ENCODE data around the gene JPH2. TPM values are rescaled to one million over a fixed set of nuclear protein-coding genes. Genes with fewer than 3 reads are reported as not detected.
A peak's percentile ranks its signal among the peaks of the same experiment; 100 is the strongest.

JPH2 gene
- total RNA-seq, 2 experiments from 2014 or later, result 0.07 TPM

DNA sequence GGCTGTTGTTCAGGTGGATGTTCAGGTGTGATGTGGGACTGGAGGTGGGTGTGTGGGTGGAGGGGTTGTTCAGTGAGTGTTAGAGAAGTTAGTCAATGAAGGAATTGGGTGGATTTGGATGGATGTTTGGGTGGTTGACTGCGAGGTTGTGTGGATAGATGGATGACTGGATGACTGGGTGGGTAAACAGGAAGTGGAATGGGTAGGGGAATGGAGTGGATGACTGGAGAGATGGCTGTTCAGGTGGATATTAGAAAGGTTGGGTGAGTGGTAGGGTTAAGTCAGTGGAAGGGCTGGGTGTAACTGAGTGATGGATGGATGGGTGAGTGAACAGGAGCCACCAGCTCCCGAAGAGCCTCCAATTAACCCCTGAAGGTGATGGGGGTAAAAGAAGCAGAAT lies 27.9 kb downstream of the JPH2 start:
- intact Hi-C loops (cut with DNase I, micrococcal nuclease), result no loop called here
- Mint-ChIP-seq H3K9me3 (ENCODE audit: low read depth) (peaks cover 2% of the 10 kb centered on the region), H3K27ac (no peak overlapping the region), H3K4me3 (no peak overlapping the region), H3K27me3 (peaks cover 32% of the 10 kb centered on the region), H3K4me1 (no peaks in the 10 kb centered on the region), H3K36me3 (ENCODE audit: low read depth) (no peaks in the 10 kb centered on the region)
- ChIA-PET CTCF (interaction anchor here (0.5 kb wide), 1 partner anchor 45 kb away, joined by 3 read pairs; no protein-coding TSS in a partner anchor), POLR2A (no interaction called here)
- DNase-seq (no peak), ATAC-seq (no peak)

DNA sequence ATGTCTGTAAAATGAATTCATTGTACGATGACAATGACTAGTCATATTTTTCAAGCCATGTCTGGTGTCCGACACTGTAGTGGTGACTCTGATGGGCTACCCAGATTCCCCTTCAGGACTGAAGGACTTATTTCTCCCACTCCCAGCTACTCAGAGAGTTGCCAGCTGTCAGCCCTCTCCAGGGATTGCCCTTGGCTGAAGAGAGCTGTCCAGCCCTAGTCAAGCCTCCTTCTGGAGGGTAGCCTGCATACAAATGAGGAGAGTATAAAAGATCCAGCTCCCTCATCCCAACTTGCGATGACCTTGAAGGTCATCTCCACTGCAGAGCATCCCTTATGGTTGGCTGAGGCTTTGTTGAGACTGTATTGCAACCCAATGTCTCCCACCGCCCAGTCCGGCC lies 29.9 kb downstream of the JPH2 start:
- peaks cover 14% of the 10 kb centered on the region for H3K4me1 Mint-ChIP-seq
- no peaks in the 10 kb centered on the region for H3K36me3 Mint-ChIP-seq (ENCODE audit: low read depth)
- DNase-seq, result no peak
- POLR2A ChIA-PET, result no interaction called here
- H3K9me3 Mint-ChIP-seq (ENCODE audit: low read depth), result peaks cover 2% of the 10 kb centered on the region
- CTCF ChIA-PET, result no interaction called here
- intact Hi-C loops (cut with DNase I, micrococcal nuclease), result no loop called here
- no peak overlapping the region for H3K4me3 Mint-ChIP-seq
- ATAC-seq, result no peak
- peaks cover 20% of the 10 kb centered on the region for H3K27me3 Mint-ChIP-seq
- H3K27ac Mint-ChIP-seq, result no peak overlapping the region

GRCh38 chr20:44154521-44155001 lies 32.4 kb downstream of the JPH2 start:
- DNase-seq (no peak), ATAC-seq (no peak)
- H3K9me3 Mint-ChIP-seq (ENCODE audit: low read depth), result peaks cover 2% of the 10 kb centered on the region
- intact Hi-C loops (cut with DNase I, micrococcal nuclease), result no loop called here
- ChIA-PET POLR2A (interaction anchor here (0.5 to 0.6 kb wide), 2 partner anchors 130 to 1363 kb away, joined by 3 to 5 read pairs; no protein-coding TSS in a partner anchor), CTCF (interaction anchor here (0.6 to 3.2 kb wide), 7 partner anchors 19 to 156 kb away, joined by 3 to 11 read pairs (median 4); partner anchors contain the start of gene FITM2)
- H3K36me3 Mint-ChIP-seq (ENCODE audit: low read depth), result no peaks in the 10 kb centered on the region
- H3K4me3 Mint-ChIP-seq, result no peak overlapping the region
- no peak overlapping the region for H3K27ac Mint-ChIP-seq
- peaks cover 8% of the 10 kb centered on the region for H3K27me3 Mint-ChIP-seq
- H3K4me1 Mint-ChIP-seq, result peaks cover 14% of the 10 kb centered on the region

DNA sequence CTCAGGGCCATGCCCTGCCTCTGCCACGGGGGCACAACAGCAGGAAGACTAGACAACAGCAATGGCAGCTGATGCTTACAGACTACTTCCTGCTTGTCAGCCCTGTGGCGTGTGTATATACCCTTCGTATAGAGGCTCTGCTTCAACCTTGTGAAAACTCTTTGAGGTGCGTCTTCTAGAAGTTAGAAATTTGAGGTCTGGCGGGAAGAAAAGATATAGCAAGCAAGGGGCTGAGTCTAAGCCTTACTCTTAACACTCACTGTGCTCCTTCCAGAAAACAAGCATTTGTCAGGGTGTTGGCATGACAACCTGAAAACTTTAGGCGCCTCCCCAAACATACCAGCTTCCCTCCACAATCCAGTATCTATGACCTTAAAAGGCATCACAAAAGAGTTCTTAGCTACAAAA lies 33.3 kb downstream of the JPH2 start:
- Mint-ChIP-seq H3K9me3 (ENCODE audit: low read depth) (no peaks in the 10 kb centered on the region), H3K36me3 (ENCODE audit: low read depth) (no peaks in the 10 kb centered on the region), H3K27ac (peak overlapping the region; percentile 72), H3K27me3 (peaks cover 2% of the 10 kb centered on the region), H3K4me1 (peaks cover 14% of the 10 kb centered on the region), H3K4me3 (no peak overlapping the region)
- ATAC-seq (peak; percentile 77), DNase-seq (peak; percentile 21)
- intact Hi-C loops (cut with DNase I, micrococcal nuclease), result no loop called here
- CTCF ChIA-PET, result interaction anchor here (0.6 to 3.2 kb wide), 8 partner anchors 16 to 131 kb away, joined by 3 to 11 read pairs (median 4); no protein-coding TSS in a partner anchor
- POLR2A ChIA-PET, result no interaction called here

GRCh38 chr20:44151621-44152416 lies 35.2 kb downstream of the JPH2 start:
- ATAC-seq (no peak), DNase-seq (no peak)
- Mint-ChIP-seq H3K4me3 (no peak overlapping the region), H3K9me3 (ENCODE audit: low read depth) (no peaks in the 10 kb centered on the region), H3K36me3 (ENCODE audit: low read depth) (no peaks in the 10 kb centered on the region), H3K4me1 (peaks cover 14% of the 10 kb centered on the region), H3K27me3 (no peaks in the 10 kb centered on the region), H3K27ac (no peak overlapping the region)
- ChIA-PET POLR2A (no interaction called here), CTCF (interaction anchor here (3.2 kb wide), 1 partner anchor 38 kb away, joined by 11 read pairs; no protein-coding TSS in a partner anchor)
- intact Hi-C loops (cut with DNase I, micrococcal nuclease), result no loop called here

DNA sequence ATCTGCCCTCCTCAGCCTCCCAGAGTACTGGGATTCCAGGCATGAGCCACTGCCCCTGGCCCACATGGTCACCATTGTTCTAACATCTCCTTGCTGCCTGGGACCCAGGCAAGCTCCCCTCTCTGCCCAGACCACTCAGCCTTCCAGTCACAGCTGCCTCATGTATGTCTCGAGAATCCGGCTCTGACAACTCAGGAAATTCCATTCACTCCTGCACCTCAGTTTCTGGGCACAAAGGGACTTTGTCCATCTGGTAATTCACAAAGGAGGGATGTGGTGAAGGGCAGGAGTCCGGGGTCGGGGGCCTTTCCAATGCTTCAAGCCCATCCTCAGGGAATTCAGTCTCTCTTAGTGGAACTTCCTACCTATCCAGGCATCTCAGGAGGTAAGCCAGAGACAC lies 40.7 kb downstream of the JPH2 start:
- Mint-ChIP-seq H3K9me3 (ENCODE audit: low read depth) (no peaks in the 10 kb centered on the region), H3K27me3 (peaks cover 2% of the 10 kb centered on the region), H3K27ac (no peak overlapping the region), H3K4me1 (no peaks in the 10 kb centered on the region), H3K36me3 (ENCODE audit: low read depth) (no peaks in the 10 kb centered on the region), H3K4me3 (no peak overlapping the region)
- ChIA-PET POLR2A (no interaction called here), CTCF (interaction anchor here (1.1 to 1.2 kb wide), 2 partner anchors 16 to 29 kb away, joined by 3 to 4 read pairs; no protein-coding TSS in a partner anchor)
- DNase-seq, result no peak
- ATAC-seq, result no peak
- intact Hi-C loops (cut with DNase I, micrococcal nuclease), result no loop called here

GRCh38 chr20:44145131-44145775 lies 41.7 kb downstream of the JPH2 start:
- no peaks in the 10 kb centered on the region for H3K9me3 Mint-ChIP-seq (ENCODE audit: low read depth)
- no peak for ATAC-seq
- peaks cover 7% of the 10 kb centered on the region for H3K27me3 Mint-ChIP-seq
- CTCF ChIA-PET, result interaction anchor here (0.7 to 2.1 kb wide), 5 partner anchors 15 to 45 kb away, joined by 3 to 6 read pairs (median 3); no protein-coding TSS in a partner anchor
- no peaks in the 10 kb centered on the region for H3K4me1 Mint-ChIP-seq
- intact Hi-C loops (cut with DNase I, micrococcal nuclease), result no loop called here
- POLR2A ChIA-PET, result no interaction called here
- DNase-seq, result no peak
- no peak overlapping the region for H3K4me3 Mint-ChIP-seq
- no peak overlapping the region for H3K27ac Mint-ChIP-seq
- H3K36me3 Mint-ChIP-seq (ENCODE audit: low read depth), result no peaks in the 10 kb centered on the region

DNA sequence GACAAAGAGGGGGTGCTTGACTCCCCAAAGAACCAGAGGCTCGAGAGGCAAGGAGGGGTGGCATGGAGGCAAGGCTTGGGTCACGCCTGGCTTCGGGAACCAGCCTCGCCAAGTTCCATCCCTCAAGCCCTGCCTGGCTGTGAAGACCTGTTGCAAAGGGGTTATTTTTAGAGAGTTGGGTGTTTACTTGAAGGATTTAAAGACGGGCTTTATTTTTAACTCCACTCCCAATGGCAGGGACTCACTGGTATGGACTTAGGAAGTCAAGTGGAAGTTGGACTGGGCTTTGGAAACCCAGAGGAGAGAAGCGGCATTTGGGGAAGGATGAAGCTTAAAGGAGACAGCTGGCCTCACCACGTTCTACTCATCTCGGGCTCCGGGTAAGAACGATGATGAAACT lies 43.1 kb downstream of the JPH2 start:
- Mint-ChIP-seq H3K9me3 (ENCODE audit: low read depth) (no peaks in the 10 kb centered on the region), H3K27ac (no peak overlapping the region), H3K36me3 (ENCODE audit: low read depth) (no peaks in the 10 kb centered on the region), H3K4me1 (no peaks in the 10 kb centered on the region), H3K4me3 (no peak overlapping the region), H3K27me3 (peaks cover 12% of the 10 kb centered on the region)
- DNase-seq (no peak), ATAC-seq (no peak)
- intact Hi-C loops (cut with DNase I, micrococcal nuclease), result no loop called here
- ChIA-PET POLR2A (no interaction called here), CTCF (interaction anchor here (0.6 to 2.1 kb wide), 3 partner anchors 24 to 36 kb away, joined by 3 to 6 read pairs (median 3); no protein-coding TSS in a partner anchor)

DNA sequence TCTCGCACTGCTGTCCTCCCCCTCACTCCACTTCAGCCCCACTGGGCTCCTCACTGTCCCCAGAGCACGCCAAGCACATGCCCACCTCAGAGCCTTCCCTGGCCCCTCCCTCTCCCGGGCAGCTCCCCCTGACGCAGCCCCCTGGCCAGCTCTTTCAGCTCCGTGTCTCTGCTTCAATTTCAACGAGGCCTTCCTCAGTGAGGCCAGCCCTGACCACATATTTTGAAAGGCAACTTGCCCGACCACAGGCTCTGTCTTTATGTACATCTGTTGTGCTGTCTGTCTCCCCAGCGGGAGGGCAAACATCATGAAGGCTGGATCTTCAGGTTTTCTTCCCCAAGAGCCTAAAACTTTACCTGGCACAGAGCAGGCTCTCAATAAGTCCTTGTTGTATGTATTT lies 44.6 kb downstream of the JPH2 start:
- no peaks in the 10 kb centered on the region for H3K4me1 Mint-ChIP-seq
- ATAC-seq, result no peak
- peaks cover 14% of the 10 kb centered on the region for H3K27me3 Mint-ChIP-seq
- POLR2A ChIA-PET, result no interaction called here
- no peak for DNase-seq
- CTCF ChIA-PET, result interaction anchor here (1.6 kb wide), 1 partner anchor 11 kb away, joined by 3 read pairs; no protein-coding TSS in a partner anchor
- intact Hi-C loops (cut with DNase I, micrococcal nuclease), result no loop called here
- H3K9me3 Mint-ChIP-seq (ENCODE audit: low read depth), result no peaks in the 10 kb centered on the region
- no peak overlapping the region for H3K4me3 Mint-ChIP-seq
- no peak overlapping the region for H3K27ac Mint-ChIP-seq
- no peaks in the 10 kb centered on the region for H3K36me3 Mint-ChIP-seq (ENCODE audit: low read depth)

- H3K4me3 Mint-ChIP-seq, result no peak overlapping the region
- peaks cover 14% of the 10 kb centered on the region for H3K27me3 Mint-ChIP-seq
- H3K36me3 Mint-ChIP-seq (ENCODE audit: low read depth), result no peaks in the 10 kb centered on the region
- no peak for ATAC-seq
- H3K4me1 Mint-ChIP-seq, result no peaks in the 10 kb centered on the region
- no peak overlapping the region for H3K27ac Mint-ChIP-seq
- intact Hi-C loops (cut with DNase I, micrococcal nuclease), result no loop called here
- no peak for DNase-seq
- no peaks in the 10 kb centered on the region for H3K9me3 Mint-ChIP-seq (ENCODE audit: low read depth)
- ChIA-PET POLR2A (no interaction called here), CTCF (interaction anchor here (0.9 to 1.6 kb wide), 2 partner anchors 10 to 47 kb away, joined by 3 read pairs; no protein-coding TSS in a partner anchor)
Observed at GRCh38 chr20:44141873-44142272, 45.1 kb downstream of the JPH2 start.

DNA sequence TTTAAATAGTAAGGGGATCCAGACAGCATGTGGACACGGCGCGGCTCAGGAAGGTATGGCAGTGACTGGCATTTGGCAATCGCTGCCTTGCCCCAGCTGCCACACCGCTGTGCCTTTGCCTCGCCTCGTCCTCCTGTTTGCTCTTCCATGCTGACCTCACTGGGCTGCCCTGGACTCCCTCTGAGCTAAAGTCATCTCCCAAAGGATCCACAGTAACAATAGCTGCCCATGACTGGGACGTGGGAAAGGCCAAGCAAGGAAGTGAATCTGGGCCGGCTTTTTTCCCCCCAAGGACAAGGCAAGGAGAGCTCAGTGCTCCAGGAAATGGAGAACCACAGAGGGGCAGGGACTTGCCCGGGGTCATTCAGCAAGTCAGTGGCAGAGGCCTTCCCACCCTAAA lies 48.1 kb downstream of the JPH2 start:
- POLR2A ChIA-PET, result no interaction called here
- Mint-ChIP-seq H3K4me3 (no peak overlapping the region), H3K9me3 (ENCODE audit: low read depth) (no peaks in the 10 kb centered on the region), H3K4me1 (no peaks in the 10 kb centered on the region), H3K27me3 (peaks cover 14% of the 10 kb centered on the region), H3K27ac (no peak overlapping the region), H3K36me3 (ENCODE audit: low read depth) (no peaks in the 10 kb centered on the region)
- ATAC-seq, result no peak
- CTCF ChIA-PET, result no interaction called here
- intact Hi-C loops (cut with DNase I, micrococcal nuclease), result no loop called here
- DNase-seq, result no peak
